GM04503 (cell line): ENCODE data around the gene SPEM3.

Experiments used
- DNase-seq: peaks from one replicate; pipeline ENCODE4 v3.0.0-alpha.2; 2012; ENCODE audit warnings: low read depth

Gene SPEM3

DNA sequence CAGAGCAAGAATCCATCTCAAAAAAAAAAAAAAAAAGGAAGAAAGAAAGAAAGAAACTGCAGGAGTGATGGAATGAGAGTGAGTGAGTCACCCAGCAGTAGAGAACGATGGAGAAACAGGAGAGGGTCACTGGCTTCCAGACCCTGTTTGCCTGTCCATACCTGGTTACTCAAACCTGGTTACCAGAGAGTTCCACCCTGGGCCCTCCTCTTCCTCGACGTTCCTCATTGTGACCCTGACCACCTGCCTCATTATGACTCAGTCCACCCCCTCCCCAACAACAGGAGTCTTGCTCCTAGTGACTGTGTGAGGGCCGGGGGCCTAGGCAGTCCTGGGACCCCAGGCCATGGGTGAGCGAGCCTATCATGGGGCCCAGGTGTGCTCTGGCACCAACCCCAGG, at the start of gene SPEM3:
Gene SPEM3 (plus strand): TSS at position 301 of the 400 bp plus-strand sequence. CDS start 46 bp downstream, at position 347.
- no peak for DNase-seq

DNA sequence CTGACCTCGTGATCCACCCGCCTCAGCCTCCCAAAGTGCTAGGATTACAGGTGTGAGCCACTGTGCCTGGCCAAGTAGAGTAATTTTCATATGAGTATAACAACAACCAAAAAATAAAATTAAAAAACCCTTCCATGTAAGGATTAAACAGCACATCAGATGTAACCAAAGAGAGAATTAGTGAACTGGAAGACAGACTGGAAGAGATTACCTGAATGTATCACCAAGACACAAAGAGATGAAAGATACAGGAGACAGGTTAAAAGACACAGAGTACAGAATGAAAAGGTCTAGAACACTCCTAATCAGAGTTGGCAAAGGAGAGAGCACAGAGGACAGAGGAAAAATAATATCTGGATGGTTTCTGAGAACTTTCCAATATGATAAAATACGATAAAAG, 49.5 kb upstream of the SPEM3 start:
- no peak for DNase-seq

DNA sequence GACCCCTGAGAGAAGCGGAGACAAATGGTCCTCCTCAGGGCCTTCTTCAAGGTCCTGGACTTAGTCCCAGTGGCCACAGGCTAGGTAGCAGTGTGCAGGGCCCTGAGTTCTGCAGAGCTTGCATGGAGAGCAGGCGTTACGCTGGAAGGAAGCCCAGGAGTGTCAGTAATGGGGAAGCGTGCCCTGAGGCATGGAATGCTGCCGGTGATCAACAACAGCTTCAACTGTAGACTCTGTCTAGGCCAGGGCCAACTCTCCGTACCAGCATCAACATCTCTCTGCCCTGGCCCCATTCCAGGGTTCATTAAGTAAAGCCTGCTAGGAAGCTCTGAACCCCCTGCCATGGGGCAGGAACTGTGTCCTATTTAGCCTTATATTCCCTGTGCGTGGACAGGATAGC, 48.3 kb upstream of the SPEM3 start:
- DNase-seq = no peak

DNA sequence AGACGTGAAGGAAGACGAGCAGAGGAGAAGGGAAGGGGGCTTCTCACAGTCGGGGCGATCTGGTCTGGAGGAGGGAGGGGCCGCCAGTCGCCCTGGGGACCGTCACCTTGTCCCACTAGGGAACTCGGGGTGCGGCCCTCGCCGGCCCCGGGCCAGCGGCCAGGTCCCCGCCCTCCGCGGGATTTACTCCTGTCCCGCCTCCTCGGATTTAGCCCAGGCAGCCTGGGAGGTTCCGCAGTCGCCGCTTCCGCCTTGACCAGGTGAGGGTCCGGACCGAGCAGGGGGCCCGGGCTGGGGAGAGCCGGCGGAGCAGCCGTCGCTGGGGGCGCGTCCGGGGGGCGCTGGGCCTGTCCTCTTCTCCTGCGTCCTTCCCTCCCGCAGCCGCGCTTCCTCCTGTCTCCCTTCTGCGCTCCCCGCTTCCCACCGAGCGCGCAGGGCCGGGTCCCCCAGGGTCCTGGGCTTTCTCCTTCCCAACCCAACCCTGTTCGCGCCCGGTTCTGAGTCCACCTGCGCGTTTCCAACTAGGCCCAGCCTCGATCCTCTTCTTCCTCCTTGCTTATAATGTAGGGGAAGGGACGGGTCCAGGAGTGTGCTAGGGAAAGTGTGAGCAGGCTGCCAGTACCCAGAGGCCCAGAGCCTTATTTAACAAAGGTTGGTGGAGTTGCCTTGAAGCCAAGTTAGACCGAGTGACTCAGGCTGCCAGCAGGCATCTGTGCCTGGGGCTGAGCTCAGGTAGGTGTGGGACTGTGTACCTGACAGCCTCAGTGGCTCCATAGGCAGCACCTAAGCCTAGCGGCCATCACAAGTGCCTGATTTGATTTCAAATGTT, 47.6 kb upstream of the SPEM3 start, which contains the start of gene TNK1:
Gene TNK1 (plus strand): TSS at position 235 of the 829 bp plus-strand sequence. CDS start 1,838 bp downstream, outside the sequence.
- no peak for DNase-seq

DNA sequence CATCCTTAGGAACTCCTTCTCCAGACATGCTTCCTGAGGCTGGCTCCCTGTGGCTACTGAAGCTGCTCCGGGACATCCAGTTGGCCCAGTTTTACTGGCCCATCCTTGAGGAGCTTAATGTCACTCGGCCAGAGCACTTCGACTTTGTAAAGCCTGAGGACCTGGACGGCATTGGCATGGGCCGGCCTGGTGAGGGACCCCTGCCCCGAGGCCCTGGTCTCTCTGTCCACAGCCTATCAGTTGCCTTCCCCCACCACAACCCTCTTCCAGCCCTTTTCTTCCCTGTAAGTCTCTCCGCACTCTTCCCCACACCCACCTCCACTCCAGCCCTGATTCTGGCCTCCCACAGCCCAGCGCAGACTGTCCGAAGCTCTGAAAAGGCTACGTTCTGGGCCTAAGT, 45.8 kb upstream of the SPEM3 start:
- DNase-seq = no peak

DNA sequence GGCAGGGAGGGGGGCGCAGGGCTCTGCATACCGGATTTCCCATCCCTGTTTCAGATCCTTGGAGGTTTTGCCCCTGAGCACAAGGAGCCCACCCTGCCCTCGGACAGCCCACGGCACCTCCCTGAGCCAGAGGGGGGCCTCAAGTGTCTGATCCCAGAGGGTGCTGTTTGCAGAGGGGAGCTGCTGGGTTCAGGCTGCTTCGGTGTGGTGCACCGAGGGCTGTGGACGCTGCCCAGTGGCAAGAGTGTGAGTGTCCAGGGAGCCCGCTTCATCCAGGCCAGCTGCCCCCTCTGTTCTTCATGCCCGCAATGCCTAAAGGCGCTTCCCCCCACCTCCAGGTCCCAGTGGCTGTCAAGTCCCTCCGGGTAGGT, 45.3 kb upstream of the SPEM3 start:
- no peak for DNase-seq

DNA sequence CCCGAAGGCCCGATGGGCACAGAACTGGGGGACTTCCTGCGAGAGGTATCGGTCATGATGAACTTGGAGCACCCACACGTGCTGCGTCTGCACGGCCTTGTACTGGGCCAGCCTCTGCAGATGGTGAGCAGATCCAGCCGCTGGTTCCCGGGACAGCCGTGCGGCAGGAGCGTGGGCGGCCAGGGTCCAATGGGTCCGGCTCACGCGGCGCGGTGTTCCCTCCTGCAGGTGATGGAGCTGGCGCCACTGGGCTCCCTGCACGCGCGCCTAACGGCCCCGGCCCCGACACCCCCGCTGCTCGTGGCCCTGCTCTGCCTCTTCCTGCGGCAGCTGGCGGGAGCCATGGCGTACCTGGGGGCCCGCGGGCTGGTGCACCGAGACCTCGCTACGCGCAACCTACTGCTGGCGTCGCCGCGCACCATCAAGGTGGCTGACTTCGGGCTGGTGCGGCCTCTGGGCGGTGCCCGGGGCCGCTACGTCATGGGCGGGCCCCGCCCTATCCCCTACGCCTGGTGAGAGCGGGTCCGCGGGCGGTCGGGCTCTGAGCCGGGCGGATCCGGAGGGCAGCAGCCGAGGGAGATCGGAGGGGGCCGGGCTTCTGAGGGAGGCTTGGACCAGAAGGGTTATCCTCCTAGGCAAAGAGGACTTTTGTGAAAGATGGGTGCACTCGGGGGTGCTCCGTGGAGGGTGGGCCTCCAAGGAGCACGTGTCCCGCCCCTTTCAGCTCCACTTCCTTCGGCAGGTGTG, 44.7 kb upstream of the SPEM3 start:
- DNase-seq = no peak

DNA sequence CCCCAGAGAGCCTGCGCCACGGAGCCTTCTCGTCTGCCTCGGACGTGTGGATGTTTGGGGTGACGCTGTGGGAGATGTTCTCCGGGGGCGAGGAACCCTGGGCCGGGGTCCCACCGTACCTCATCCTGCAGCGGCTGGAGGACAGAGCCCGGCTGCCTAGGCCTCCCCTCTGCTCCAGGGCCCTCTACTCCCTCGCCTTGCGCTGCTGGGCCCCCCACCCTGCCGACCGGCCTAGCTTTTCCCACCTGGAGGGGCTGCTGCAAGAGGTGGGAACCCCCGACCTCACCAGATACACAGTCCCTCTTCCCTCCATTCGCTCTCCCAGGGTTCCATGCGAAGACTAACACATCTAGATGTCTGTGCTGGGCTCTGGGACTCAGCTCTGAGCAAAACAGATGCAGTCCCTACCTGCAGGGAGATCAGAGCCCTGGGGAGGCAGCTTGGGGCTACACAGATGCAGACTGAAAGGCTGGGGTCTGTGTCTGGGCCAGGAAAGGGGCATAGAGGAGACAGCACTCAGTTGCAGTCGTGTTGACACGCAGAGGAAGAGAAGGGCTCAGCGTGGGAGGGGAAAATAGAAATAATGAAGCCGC, 44.1 kb upstream of the SPEM3 start:
- no peak for DNase-seq

DNA sequence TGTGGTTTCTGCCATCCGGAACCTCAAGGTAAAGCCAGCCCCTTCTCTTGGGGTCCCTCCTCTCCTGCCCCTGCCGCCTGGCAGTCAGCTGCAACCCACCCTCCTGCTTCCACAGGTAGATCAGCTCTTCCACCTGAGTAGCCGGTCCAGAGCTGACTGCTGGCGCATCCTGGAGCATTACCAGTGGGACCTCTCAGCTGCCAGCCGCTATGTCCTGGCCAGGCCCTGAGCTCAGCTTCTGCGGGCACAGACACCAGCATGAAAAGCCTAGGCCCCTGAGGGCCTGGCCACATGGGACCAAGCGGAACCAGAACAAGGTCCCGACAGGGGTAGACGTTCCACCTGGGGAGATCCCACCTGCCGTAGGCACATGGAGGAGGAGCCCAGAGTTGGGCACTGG, 39.8 kb upstream of the SPEM3 start:
- no peak for DNase-seq

DNA sequence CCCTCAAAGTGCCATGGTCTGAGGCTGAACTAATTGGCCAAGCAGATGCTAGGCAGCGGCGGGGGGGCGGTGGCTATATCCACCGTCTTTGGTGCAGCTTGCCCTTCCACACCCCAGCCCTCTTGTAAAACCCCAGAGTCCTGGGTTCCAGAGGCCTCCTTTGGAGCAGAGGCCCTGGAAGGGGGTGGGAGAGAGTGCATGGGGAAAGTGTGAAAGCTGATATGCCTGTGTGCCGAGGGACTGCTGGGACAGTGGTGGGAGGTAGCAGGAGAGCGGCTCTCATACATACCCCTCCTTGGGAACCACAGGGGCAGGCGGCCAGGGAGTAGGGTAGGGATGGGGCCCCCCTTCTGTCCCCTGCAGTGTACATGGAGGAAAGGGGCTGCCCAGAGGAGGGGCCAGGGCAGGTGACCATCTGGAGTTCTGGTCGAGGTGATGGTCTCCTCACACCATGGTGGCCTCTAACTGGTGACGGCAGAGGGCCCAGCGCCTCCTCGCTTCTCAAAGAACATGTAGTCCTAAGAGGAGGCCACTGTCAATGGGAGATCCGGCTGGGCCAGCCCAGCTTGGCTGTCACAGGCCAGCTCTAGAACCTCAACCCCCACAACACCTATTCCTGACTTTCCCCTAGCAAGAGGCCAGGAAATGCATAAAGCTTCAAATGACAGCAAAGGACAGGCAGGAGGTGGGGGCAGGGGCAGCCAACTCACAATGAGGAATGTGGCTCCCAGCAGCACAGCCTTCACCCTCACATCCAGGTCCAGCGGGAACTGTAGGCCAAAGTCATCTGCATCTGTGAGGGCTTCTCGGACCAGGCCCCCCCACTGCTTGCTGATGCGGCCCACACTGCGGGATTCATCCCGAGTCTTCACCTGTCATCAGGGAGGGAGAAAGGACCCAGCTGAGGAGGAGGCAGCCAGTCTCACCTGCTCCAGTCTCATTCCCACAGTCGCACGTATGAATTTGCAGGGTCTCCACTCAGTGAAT, 38.4 kb upstream of the SPEM3 start:
- no peak for DNase-seq

DNA sequence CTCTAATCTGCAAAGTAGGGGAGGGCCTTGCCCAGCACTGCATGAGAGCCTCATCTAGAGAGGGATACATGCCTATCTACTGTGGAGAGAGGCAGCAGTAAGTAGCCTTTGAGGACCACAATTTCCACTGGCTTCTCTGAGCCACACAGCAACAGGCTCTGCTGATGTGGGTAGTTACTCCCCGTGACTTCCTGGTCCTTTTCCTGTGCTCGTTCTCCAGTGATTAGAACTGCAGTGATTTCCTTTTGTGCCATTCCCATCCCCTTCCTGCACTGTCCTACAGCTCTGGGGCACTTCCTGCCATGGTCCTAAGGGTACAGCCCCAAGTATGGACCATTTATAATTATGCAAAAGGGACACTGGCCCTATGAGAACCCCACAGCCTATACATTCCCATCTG, 37.4 kb upstream of the SPEM3 start:
- no peak for DNase-seq

DNA sequence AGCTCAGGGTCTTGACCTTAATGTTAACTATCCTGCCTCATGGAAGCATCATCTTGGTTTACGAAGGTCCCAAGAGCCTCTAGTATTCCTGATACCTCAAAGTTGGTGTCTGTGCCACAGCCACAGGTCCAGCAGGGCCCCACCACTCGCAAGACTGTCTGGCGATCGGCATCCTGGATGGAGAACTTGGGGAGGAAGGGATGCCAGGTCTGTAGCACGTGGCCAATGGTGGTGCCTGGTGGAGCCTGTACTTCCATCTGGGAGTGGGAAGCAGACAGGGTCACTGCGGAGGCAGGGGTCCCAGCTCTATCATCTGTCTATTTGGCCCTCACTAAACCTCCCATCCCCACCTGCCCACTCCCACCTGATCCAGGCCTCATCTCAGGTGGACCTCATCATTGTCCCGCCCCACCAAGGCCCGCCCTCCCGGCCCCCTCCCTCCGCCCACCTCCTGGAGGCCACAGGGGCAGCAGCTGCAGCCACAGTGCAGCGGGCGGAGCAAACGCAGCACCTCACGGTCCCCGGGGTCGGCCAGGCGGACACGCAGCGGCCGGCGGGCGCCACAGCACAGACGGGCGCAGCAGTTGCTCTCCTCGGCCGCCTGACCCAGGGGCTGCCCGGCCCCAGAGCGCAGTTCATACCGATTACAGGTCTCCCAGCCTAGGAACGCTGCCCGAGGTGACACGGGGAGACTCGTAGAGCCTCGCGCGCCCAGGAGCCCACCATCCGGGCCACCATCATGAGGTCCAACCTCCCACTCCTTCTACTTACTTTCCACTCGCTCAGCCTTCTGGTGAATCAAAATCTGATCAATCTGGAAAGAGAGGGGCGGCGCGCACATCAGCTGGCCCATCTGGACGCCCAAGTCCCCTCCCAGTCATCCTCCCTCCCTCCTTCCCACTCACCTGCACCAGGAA, 35.7 kb upstream of the SPEM3 start:
- DNase-seq = no peak

DNA sequence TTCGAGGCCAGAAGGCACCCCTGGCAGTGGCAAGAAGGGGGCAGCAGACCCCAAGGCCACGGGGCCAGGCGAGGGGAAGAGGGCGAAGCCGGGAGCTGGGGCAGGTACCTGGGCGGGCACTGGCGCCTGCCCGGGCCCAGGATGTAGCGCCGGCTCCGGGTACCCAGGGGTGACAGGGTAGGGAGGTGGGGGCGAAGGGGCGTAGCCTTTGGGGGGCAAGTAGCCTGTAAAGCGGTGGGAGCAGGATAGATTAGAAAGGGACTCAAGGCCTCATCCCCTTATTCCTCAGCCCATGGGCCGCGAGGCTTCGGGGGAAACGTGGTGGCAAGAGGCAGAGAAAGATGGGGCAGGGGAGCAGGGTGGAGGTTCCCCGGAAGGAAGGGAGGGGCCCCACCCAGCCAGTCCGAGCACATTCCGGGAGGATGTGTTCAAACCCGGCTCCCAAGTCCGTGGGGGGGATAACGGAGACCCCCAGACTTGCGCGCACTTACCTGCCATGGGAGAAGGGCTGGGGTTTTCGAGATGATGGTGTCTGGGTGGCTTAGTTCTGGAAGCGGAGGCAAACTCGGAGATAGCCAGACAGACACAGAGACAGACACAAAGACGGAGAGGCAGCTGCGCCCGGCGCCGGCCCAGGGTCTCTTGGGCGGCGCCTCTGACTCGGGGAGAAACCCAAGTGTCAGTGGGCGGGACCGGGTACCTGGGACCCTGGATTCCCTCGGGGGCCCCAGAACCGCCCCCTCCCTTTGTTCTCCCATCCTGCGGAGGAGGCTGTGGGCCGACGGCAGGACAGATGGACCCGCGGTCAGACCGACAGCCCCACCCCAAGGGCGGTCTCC, 34.8 kb upstream of the SPEM3 start:
- DNase-seq = no peak

DNA sequence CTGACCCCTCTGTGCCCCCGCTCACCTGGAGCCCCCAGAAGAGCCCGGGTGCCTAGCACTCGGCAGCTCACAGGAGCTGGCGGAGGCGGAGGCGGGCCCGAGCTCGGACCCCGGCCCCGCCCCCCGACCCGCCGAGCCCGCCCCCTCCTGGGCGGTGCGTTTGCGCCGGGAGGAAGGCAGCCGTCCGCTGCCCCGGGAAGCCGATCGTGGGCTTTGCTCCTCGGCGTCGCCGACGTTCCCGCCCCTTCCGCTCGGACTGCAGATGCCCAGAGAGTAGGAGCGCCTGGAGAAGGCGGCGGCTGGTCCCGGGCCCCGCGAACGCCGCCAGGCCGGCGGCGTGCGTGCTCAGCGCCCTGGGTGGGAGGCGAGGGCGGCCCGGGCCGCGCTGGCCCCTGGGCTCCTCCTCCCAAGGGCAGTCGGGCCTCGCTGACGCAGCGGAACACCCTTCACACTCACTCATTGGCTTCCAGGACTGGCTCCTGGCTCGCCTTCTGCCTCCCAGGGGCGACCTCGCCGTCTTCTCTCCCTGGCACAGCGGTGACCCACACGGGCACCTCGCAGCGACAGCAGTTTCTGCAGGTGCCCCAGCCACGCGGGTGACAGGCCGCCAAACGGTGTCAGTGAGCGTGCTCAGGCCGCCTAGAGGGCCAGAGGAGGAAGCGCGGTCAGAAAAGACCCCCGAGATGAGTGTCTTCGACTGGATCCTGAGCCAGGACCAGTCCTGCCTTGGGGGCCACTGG, 34.0 kb upstream of the SPEM3 start, which contains the start of gene PLSCR3:
Gene PLSCR3 (minus strand): TSS at position 74 of the 740 bp plus-strand sequence. CDS start 415 bp downstream, outside the sequence.
- DNase-seq = no peak

DNA sequence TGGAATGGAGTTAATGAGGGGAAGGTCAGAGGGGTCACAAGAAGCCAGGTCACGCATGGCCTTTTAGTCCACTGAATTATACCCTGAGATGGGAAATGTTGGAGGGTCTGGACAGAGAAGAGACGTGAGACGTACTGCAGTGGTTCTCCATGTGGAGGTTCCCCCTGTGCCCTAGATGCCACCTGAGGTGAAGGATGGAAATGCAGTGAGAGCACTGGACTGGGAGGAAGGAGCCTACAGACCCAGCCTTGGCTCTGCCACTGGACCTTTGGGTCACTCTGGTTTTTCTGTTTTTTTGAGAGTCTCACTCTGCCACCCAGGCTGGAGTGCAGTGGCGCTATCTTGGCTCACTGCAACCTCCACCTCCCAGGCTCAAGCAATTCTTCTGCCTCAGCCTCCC, 32.5 kb upstream of the SPEM3 start:
- no peak for DNase-seq

DNA sequence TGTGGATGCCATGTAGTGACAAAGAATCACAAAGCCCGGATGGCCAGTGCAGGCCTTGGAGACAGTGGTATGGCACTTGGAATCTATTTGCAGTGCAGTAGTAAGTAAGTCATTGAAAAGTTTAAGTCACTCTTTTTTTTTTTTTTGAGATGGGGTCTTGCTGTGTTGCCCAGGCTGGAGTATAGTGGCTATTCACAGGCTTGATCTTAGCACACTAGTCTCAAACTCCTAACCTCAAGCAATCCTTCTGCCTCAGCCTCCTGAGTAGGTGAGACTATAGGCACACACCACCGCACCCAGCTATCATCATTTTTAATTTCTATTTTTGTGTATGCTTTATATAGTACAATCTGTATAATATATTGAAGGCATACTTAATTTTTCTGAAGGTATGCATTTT, 30.0 kb upstream of the SPEM3 start:
- no peak for DNase-seq

DNA sequence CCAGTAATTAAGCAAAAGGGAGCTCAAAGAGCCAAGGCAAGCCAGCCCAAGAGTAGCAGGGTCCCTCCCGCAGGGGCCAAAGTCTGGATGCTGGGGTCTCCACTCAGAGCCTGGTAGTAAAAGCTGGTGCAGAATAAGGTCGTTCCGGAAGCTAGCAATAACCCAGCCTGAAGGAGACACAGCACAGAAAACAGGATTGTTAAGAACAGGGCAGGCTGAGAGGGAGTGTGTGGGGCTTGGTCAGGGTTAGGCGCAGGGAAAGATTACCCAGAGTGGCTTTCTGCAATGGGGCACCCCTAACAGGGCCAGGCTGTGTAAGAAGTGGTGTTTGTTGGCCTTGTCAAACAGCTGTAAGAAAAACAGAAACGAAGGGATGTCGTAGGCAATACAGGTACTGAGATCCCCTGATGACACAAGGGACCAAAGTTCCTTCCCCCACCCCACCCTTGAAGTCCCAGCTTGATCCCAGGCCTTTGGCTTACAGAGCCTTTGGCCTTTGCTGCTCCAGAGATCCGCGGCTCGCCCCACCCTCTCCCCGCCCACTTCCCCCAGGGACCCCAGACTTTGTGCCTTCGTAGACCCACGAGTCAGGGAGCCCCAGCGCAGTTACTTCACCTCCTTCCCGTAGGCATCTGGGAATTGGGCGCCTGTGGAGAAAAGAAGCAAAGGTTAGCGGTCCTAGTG, 25.5 kb upstream of the SPEM3 start:
- DNase-seq = no peak

DNA sequence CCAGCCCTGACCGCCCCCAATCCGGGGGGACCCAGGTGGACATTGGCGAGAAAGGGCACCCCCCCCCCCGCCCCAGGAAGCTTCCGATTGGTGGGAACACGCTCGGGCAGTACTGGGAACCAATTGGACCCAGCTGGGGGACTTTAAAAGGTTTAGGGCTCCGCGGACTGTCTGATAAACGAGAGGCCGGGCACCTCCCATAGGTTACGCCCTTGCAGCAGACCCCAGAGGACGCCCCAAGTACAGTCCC, 25.0 kb upstream of the SPEM3 start:
- no peak for DNase-seq
